Mesendoderm (in vitro differentiated cells): ENCODE data around the gene CRIM1.

Source experiments
- DNase-seq: peaks from one replicate; pipeline ENCODE4 v3.0.0; 2013
- H2AK5ac ChIP-seq: 2 replicates; pipeline ENCODE4 v1.6.1; 2013; ENCODE audit warnings: low read length, inconsistent platforms
- H2BK120ac ChIP-seq: 2 replicates; pipeline ENCODE4 v1.6.1; 2013; ENCODE audit warnings: low read depth, mild to moderate bottlenecking, low read length, moderate library complexity, mixed read lengths
- H2BK15ac ChIP-seq: replicated peaks from 2 replicates; pipeline ENCODE4 v1.6.1; 2013; ENCODE audit warnings: low read depth, mild to moderate bottlenecking, moderate library complexity
- H2BK5ac ChIP-seq: 2 replicates; pipeline ENCODE4 v1.6.1; 2013; ENCODE audit warnings: low read length, inconsistent platforms
- H3K18ac ChIP-seq: 2 replicates; pipeline ENCODE4 v1.6.1; 2013; ENCODE audit warnings: mild to moderate bottlenecking, low read length, mixed read lengths
- H3K23ac ChIP-seq: one replicate; pipeline ENCODE4 v1.6.1; 2013; ENCODE audit warnings: low read length
- H3K27ac ChIP-seq: 2 replicates; pipeline ENCODE4 v1.5.1; 2013; ENCODE audit warnings: low read depth, mild to moderate bottlenecking, inconsistent platforms, low read length, moderate library complexity
- H3K27me3 ChIP-seq: 2 replicates; pipeline ENCODE4 v1.6.1; 2013; ENCODE audit warnings: low read length, control low read depth, mild to moderate bottlenecking, inconsistent platforms; ENCODE audit not compliant: insufficient read depth, poor library complexity
- H3K36me3 ChIP-seq: 2 replicates; pipeline ENCODE4 v1.6.1; 2013; ENCODE audit warnings: low read length, inconsistent platforms; ENCODE audit not compliant: control insufficient read depth, insufficient read depth
- H3K4ac ChIP-seq: one replicate; pipeline ENCODE4 v1.6.1; 2013; ENCODE audit warnings: low read depth, mild to moderate bottlenecking, low read length, moderate library complexity
- H3K4me1 ChIP-seq: 2 replicates; pipeline ENCODE4 v1.6.1; 2013; ENCODE audit warnings: low read depth, low read length, inconsistent platforms; ENCODE audit not compliant: control insufficient read depth
- H3K4me2 ChIP-seq: 2 replicates; pipeline ENCODE4 v1.6.1; 2013; ENCODE audit warnings: low read length
- H3K4me3 ChIP-seq: 2 replicates; pipeline ENCODE4 v1.5.1; 2013; ENCODE audit warnings: mild to moderate bottlenecking, low read length
- H3K56ac ChIP-seq: one replicate; pipeline ENCODE4 v1.6.1; 2013; ENCODE audit warnings: low read length
- H3K79me1 ChIP-seq: 2 replicates; pipeline ENCODE4 v1.6.1; 2013; ENCODE audit warnings: low read length, inconsistent platforms
- H3K79me2 ChIP-seq: 2 replicates; pipeline ENCODE4 v1.6.1; 2013; ENCODE audit warnings: mild to moderate bottlenecking, low read length; ENCODE audit not compliant: control insufficient read depth, insufficient read depth
- H3K9ac ChIP-seq: 2 replicates; pipeline ENCODE4 v1.6.1; 2013; ENCODE audit warnings: low read length, inconsistent platforms
- H4K5ac ChIP-seq: one replicate; pipeline ENCODE4 v1.6.1; 2013; ENCODE audit warnings: low read length
- H4K8ac ChIP-seq: one replicate; pipeline ENCODE4 v1.6.1; 2013; ENCODE audit warnings: low read depth, mild to moderate bottlenecking, control low read depth, low read length, moderate library complexity
- WGBS: extraction: QIAGEN DNeasy Blood & Tissue Kit; methylation state at CpG from one replicate; pipeline ENCODE4 v1.1.7; 2013; ENCODE audit warnings: low lambda C conversion rate, missing lambda C conversion rate; ENCODE audit not compliant: insufficient coverage; ENCODE audit errors: extremely low coverage; 5-methylcytosine and 5-hydroxymethylcytosine counted together

CRIM1 gene

DNA sequence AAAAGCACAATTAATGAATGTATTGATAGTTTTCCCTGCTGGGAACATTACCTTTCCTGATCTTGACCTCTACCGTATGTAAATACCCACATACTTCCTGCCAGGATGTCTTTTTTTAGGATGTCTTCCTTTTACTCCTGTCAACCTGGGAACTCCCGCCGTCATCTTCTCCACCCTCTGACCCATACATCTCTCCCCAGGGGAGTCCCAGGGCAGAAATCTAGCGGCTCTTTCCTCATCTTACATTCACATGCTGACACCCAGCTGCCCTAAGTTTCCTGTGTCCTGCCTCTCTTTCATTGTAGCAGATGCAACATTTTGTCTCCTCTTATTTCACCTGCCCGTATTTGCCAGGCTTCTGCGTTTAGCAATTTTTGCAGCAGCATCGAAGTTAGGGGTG is 107.8 kb downstream of the CRIM1 start:
- no peak overlapping the region for H3K4me2 ChIP-seq
- no peaks in the 10 kb centered on the region for H3K36me3 ChIP-seq
- no peaks in the 10 kb centered on the region for H3K79me2 ChIP-seq
- H2BK5ac ChIP-seq: no peak overlapping the region
- no peak overlapping the region for H4K8ac ChIP-seq
- H3K4me1 ChIP-seq: peaks cover 15% of the 10 kb centered on the region
- no peak overlapping the region for H3K9ac ChIP-seq
- H2BK120ac ChIP-seq: no peak overlapping the region
- H3K23ac ChIP-seq: no peak overlapping the region
- H3K79me1 ChIP-seq: peaks cover 11% of the 10 kb centered on the region
- no peak overlapping the region for H3K4me3 ChIP-seq
- WGBS: no CpG with 5 or more reads among the region's 7 CpGs
- no peak overlapping the region for H3K18ac ChIP-seq
- DNase-seq: no peak
- H3K4ac ChIP-seq: no peak overlapping the region
- H2AK5ac ChIP-seq: no peak overlapping the region
- no peaks in the 10 kb centered on the region for H3K27me3 ChIP-seq
- no peak overlapping the region for H4K5ac ChIP-seq
- no peak overlapping the region for H3K27ac ChIP-seq
- H2BK15ac ChIP-seq: no peak overlapping the region
- H3K56ac ChIP-seq: no peak overlapping the region

DNA sequence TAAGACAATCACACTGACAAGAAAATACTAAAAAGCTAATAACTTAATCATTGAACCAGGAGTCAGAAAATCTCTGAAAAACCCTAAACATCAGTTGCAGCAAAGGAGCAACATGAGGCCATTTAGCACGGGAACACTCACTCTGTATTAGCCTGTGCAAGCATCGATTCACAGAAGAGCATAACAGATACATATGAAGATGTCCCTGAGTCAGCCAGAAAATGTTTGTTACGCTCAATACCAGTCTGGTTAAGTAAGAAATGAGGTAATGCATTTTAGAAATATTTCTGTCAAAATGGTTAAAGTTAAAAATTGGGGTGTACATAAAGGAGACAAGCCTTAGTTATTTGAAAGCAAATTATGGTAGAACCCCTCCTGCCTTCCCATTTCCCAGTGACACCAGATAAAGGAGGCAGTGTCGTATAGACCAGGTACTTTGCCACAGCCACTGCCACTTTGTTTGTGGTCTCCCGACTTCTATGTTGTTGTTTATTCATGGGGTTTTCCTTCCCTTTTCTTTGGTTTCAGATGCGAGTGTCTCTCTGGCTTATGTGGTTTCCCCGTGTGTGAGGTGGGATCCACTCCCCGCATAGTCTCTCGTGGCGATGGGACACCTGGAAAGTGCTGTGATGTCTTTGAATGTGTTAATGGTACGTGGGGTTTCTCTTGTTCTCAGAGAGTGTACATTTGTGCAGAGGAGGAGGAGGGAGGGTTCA is 108.6 kb downstream of the CRIM1 start:
- Histone ChIP-seq H4K8ac (no peak overlapping the region), H3K4ac (no peak overlapping the region), H3K4me2 (no peak overlapping the region)

DNA sequence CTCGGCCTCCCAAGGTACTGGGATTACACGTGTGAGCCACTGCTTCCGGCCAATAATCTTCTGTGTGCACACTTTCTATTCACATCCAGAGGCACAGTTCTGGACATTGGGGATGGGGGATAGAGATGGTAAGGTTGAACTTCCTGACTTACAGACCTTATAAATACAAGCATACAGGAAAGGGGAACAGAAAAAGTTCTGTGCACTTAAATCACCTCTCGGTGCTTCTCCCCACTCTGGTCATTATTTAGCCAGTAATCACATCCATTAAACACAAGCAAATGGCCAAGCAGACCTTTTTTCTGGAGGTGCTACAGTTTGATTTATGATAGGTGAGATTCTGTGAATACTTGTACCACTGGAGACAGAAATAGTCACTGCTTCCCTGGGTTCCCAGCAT is 110.6 kb downstream of the CRIM1 start:
- no peak overlapping the region for H2BK120ac ChIP-seq
- no peak overlapping the region for H3K18ac ChIP-seq
- H3K36me3 ChIP-seq: no peaks in the 10 kb centered on the region
- no peaks in the 10 kb centered on the region for H3K27me3 ChIP-seq
- no peak for DNase-seq
- no peak overlapping the region for H3K56ac ChIP-seq
- no peak overlapping the region for H4K8ac ChIP-seq
- no peak overlapping the region for H4K5ac ChIP-seq
- no peak overlapping the region for H3K4ac ChIP-seq
- no peak overlapping the region for H3K23ac ChIP-seq
- peaks cover 11% of the 10 kb centered on the region for H3K79me1 ChIP-seq
- H3K4me3 ChIP-seq: no peak overlapping the region
- H2AK5ac ChIP-seq: no peak overlapping the region
- no peaks in the 10 kb centered on the region for H3K79me2 ChIP-seq
- WGBS: no CpG with 5 or more reads among the region's 4 CpGs
- H2BK5ac ChIP-seq: no peak overlapping the region
- no peak overlapping the region for H3K27ac ChIP-seq
- no peak overlapping the region for H3K9ac ChIP-seq
- H3K4me2 ChIP-seq: no peak overlapping the region
- H3K4me1 ChIP-seq: peaks cover 5% of the 10 kb centered on the region
- no peak overlapping the region for H2BK15ac ChIP-seq

More for the DNA sequence above, 108.6 kb downstream of the CRIM1 start:
- Histone ChIP-seq H3K79me2 (no peaks in the 10 kb centered on the region), H3K56ac (no peak overlapping the region), H3K18ac (no peak overlapping the region), H3K36me3 (no peaks in the 10 kb centered on the region), H3K27ac (no peak overlapping the region), H2BK5ac (no peak overlapping the region), H4K5ac (no peak overlapping the region), H2BK15ac (no peak overlapping the region), H3K27me3 (no peaks in the 10 kb centered on the region), H2BK120ac (no peak overlapping the region), H3K79me1 (peaks cover 11% of the 10 kb centered on the region), H2AK5ac (no peak overlapping the region), H3K9ac (no peak overlapping the region), H3K4me3 (no peak overlapping the region), H3K4me1 (peaks cover 13% of the 10 kb centered on the region), H3K23ac (no peak overlapping the region)
- no CpG with 5 or more reads among the region's 11 CpGs for WGBS
- DNase-seq: no peak

GRCh38 chr2:36468463-36469105 is 113.0 kb downstream of the CRIM1 start:
- no CpG with 5 or more reads among the region's 10 CpGs for whole genome bisulfite sequencing
- Histone ChIP-seq H3K4me1 (no peaks in the 10 kb centered on the region), H3K27me3 (no peaks in the 10 kb centered on the region), H2BK120ac (no peak overlapping the region), H3K79me2 (no peaks in the 10 kb centered on the region), H3K79me1 (peaks cover 10% of the 10 kb centered on the region), H3K4ac (no peak overlapping the region), H4K5ac (no peak overlapping the region), H3K9ac (no peak overlapping the region), H2AK5ac (no peak overlapping the region), H3K4me3 (no peak overlapping the region), H3K56ac (no peak overlapping the region), H3K27ac (no peak overlapping the region), H3K36me3 (no peaks in the 10 kb centered on the region), H3K18ac (no peak overlapping the region), H2BK15ac (no peak overlapping the region), H3K23ac (no peak overlapping the region), H3K4me2 (no peak overlapping the region), H2BK5ac (no peak overlapping the region), H4K8ac (no peak overlapping the region)
- DNase-seq: no peak

GRCh38 chr2:36469106-36469477 is 113.5 kb downstream of the CRIM1 start:
- H3K4ac ChIP-seq: no peak overlapping the region
- no peaks in the 10 kb centered on the region for H3K79me2 ChIP-seq
- H3K23ac ChIP-seq: no peak overlapping the region
- no peak overlapping the region for H3K9ac ChIP-seq
- DNase-seq: no peak
- no peak overlapping the region for H3K4me2 ChIP-seq
- no peaks in the 10 kb centered on the region for H3K36me3 ChIP-seq
- H3K4me1 ChIP-seq: no peaks in the 10 kb centered on the region
- H3K27me3 ChIP-seq: no peaks in the 10 kb centered on the region
- no peak overlapping the region for H2BK120ac ChIP-seq
- H3K27ac ChIP-seq: no peak overlapping the region
- H3K56ac ChIP-seq: no peak overlapping the region
- no peak overlapping the region for H3K18ac ChIP-seq
- H3K4me3 ChIP-seq: no peak overlapping the region
- H2BK5ac ChIP-seq: no peak overlapping the region
- no peak overlapping the region for H4K5ac ChIP-seq
- H4K8ac ChIP-seq: no peak overlapping the region
- no peak overlapping the region for H2AK5ac ChIP-seq
- no CpG with 5 or more reads among the region's 1 CpG for WGBS
- H2BK15ac ChIP-seq: no peak overlapping the region
- H3K79me1 ChIP-seq: peaks cover 8% of the 10 kb centered on the region
